Measurements from ENCODE around the gene HTR5A. TPM values are rescaled to one million over a fixed set of nuclear protein-coding genes. Genes with fewer than 3 reads are reported as not detected.

HTR5A gene
- total and polyA plus RNA-seq, 2 of the 13 experiments (the other 11 are each of a cell fraction or from before 2014, with no cell fraction given): not detected

- no peaks in the 10 kb centered on the region; a peak in 1 of 5 replicates for H3K27me3 ChIP-seq (ENCODE audit: control insufficient read depth in 1 of 2, insufficient read depth in 2 of 2, low read length in 2 of 2)
- H3K4me3 ChIP-seq (replicated peaks in 1 of 3; ENCODE audit: insufficient read depth in 1 of 3, low read depth in 2 of 3, low read length in 3 of 3): no peak overlapping the region
- no peak for TF ChIP-seq ZBTB8A (CRISPR knock-in tag; IDR thresholded peaks at IDR 0.05; ENCODE audit: borderline replicate concordance, low read depth)
- TF ChIP-seq ZNF431 (CRISPR knock-in tag; IDR thresholded peaks at IDR 0.05; ENCODE audit: borderline replicate concordance, low read depth): no peak
- TF ChIP-seq KDM4B (CRISPR knock-in tag; IDR thresholded peaks at IDR 0.05): no peak
- TF ChIP-seq TBX3 (IDR thresholded peaks at IDR 0.05; ENCODE audit: borderline replicate concordance): no peak
- no peaks in the 10 kb centered on the region for H3K4me1 ChIP-seq (ENCODE audit: insufficient read depth, low read length)
- H3K36me3 ChIP-seq (replicated peaks in 1 of 2; ENCODE audit: control insufficient read depth in 1 of 2, insufficient read depth in 2 of 2, low read length in 2 of 2): no peaks in the 10 kb centered on the region
- H4K20me1 ChIP-seq (ENCODE audit: insufficient read depth, low read length): no peaks in the 10 kb centered on the region
- in situ Hi-C loops (cut with HindIII; ENCODE audit: extremely low pct_ligation_motif_present, low pct_unique_long_range_greater_than_20kb) (no loop called here), intact Hi-C loops (cut with micrococcal nuclease; ENCODE audit: unreplicated experiment) (no loop called here)
- BruUV-seq (replicated peaks): no TSS peak
- ChIA-PET POLR2A (no interaction called here), CTCF (ENCODE audit: low intra/inter-chr PET ratio, low total read pairs) (no interaction called here)
- DNase-seq (ENCODE audit: low spot score) (no peak), ATAC-seq (no peak), FAIRE-seq (no peak)
- H3K4me2 ChIP-seq (ENCODE audit: low read depth, low read length): no peak overlapping the region
- no peak overlapping the region for H3K27ac ChIP-seq (ENCODE audit: extremely low read length, insufficient read depth, low read length)
- WGBS (ENCODE audit: low lambda C conversion rate): 34% methylated on average over 7 of the region's 9 CpGs
- H2AFZ ChIP-seq (ENCODE audit: low read length): no peak overlapping the region
- no peaks in the 10 kb centered on the region for H3K79me2 ChIP-seq (ENCODE audit: insufficient read depth, low read length)
- no peaks in the 10 kb centered on the region for H3K9me3 ChIP-seq (ENCODE audit: low read length)
- H3K9ac ChIP-seq (ENCODE audit: insufficient read depth, low read depth, low read length): no peak overlapping the region
Observed at GRCh38 chr7:155132431-155132830, 62.3 kb downstream of the HTR5A start.

GRCh38 chr7:155136619-155137243 is 66.6 kb downstream of the HTR5A start:
- TF ChIP-seq ZNF235 (CRISPR knock-in tag; IDR thresholded peaks at IDR 0.05; ENCODE audit: borderline replicate concordance): no peak
- TF ChIP-seq E2F1 (CRISPR knock-in tag; IDR thresholded peaks at IDR 0.05): no peak
- no peak for TF ChIP-seq CBX5 (CRISPR knock-in tag; IDR thresholded peaks at IDR 0.05; ENCODE audit: borderline replicate concordance)
- no peak for TF ChIP-seq TCF12 (IDR thresholded peaks at IDR 0.05)
- no peak for TF ChIP-seq TCF12 (CRISPR knock-in tag; IDR thresholded peaks at IDR 0.05)
- TF ChIP-seq BCLAF1 (IDR thresholded peaks at IDR 0.05): no peak
- TF ChIP-seq ZNF558 (CRISPR knock-in tag; IDR thresholded peaks at IDR 0.05; ENCODE audit: borderline replicate concordance): no peak
- no peak for TF ChIP-seq ZNF225 (CRISPR knock-in tag; IDR thresholded peaks at IDR 0.05)
- no peak for TF ChIP-seq KLF13 (CRISPR knock-in tag; IDR thresholded peaks at IDR 0.05)
- TF ChIP-seq ZNF720 (CRISPR knock-in tag; IDR thresholded peaks at IDR 0.05): no peak
- no peak overlapping the region for H3K4me3 ChIP-seq (replicated peaks in 1 of 3; ENCODE audit: insufficient read depth in 1 of 3, low read depth in 2 of 3, low read length in 3 of 3)
- no peak overlapping the region for H2AFZ ChIP-seq (ENCODE audit: low read length)
- no peaks in the 10 kb centered on the region for H4K20me1 ChIP-seq (ENCODE audit: insufficient read depth, low read length)
- H3K79me2 ChIP-seq (ENCODE audit: insufficient read depth, low read length): no peaks in the 10 kb centered on the region
- CTCF ChIA-PET (ENCODE audit: low intra/inter-chr PET ratio, low total read pairs): no interaction called here
- DNase-seq (ENCODE audit: low spot score) (no peak), FAIRE-seq (no peak), ATAC-seq (no peak)
- no peak overlapping the region for H3K9ac ChIP-seq (ENCODE audit: insufficient read depth, low read depth, low read length)
- no peaks in the 10 kb centered on the region; a peak in 1 of 5 replicates for H3K27me3 ChIP-seq (ENCODE audit: control insufficient read depth in 1 of 2, insufficient read depth in 2 of 2, low read length in 2 of 2)
- POLR2A ChIA-PET: no interaction called here
- no peaks in the 10 kb centered on the region for H3K4me1 ChIP-seq (ENCODE audit: insufficient read depth, low read length)
- intact Hi-C loops (cut with micrococcal nuclease; ENCODE audit: unreplicated experiment): no loop called here
- H3K9me3 ChIP-seq (ENCODE audit: low read length): no peaks in the 10 kb centered on the region
- no peak overlapping the region for H3K4me2 ChIP-seq (ENCODE audit: low read depth, low read length)
- no peaks in the 10 kb centered on the region for H3K36me3 ChIP-seq (replicated peaks in 1 of 2; ENCODE audit: control insufficient read depth in 1 of 2, insufficient read depth in 2 of 2, low read length in 2 of 2)
- WGBS (ENCODE audit: low lambda C conversion rate): 2% methylated on average over 3 of the region's 4 CpGs
- in situ Hi-C loops (cut with HindIII; ENCODE audit: extremely low pct_ligation_motif_present, low pct_unique_long_range_greater_than_20kb): no loop called here
- BruUV-seq (replicated peaks): no TSS peak
- H3K27ac ChIP-seq (ENCODE audit: extremely low read length, insufficient read depth, low read length): no peak overlapping the region
